Activated CD4-positive, alpha-beta memory T cell treated with anti-CD3 and anti-CD28 coated beads, Interleukin-2, amount 10 ng/mL, durations not matched to agents 7 days and 5 days (primary cell): Measurements from ENCODE around the gene VPS16. TPM values are rescaled to one million over a fixed set of nuclear protein-coding genes. Genes with fewer than 3 reads are reported as not detected.
A peak's percentile ranks its signal among the peaks of the same experiment; 100 is the strongest.

ENCODE experiments used
- CTCF ChIA-PET: fragments of 350-600 bp; sonication (Branson Sonifier 250); formaldehyde crosslinking; loops from one replicate; lab custom pipeline; 2021; ENCODE audit warnings: antibody characterized with exemption, inconsistent platforms; lab: Charles Lee
- POLR2A ChIA-PET: fragments of 350-600 bp; sonication (Branson Sonifier 250); formaldehyde crosslinking; loops from one replicate; lab custom pipeline; 2021; ENCODE audit warnings: antibody characterized with exemption; lab: Charles Lee
- DNase-seq: peaks from one replicate; pipeline ENCODE4 v3.0.0-alpha.2; 2020
- H3K27ac Mint-ChIP-seq: one replicate; pipeline ENCODE4 v1.8.0; 2021; ENCODE audit warnings: mild to moderate bottlenecking, mixed read lengths
- H3K27me3 Mint-ChIP-seq: one replicate; pipeline ENCODE4 v1.8.0; 2021; ENCODE audit warnings: mixed read lengths
- H3K36me3 Mint-ChIP-seq: one replicate; pipeline ENCODE4 v1.8.0; 2021; ENCODE audit warnings: low read depth, mixed read lengths
- H3K4me1 Mint-ChIP-seq: one replicate; pipeline ENCODE4 v1.8.0; 2021; ENCODE audit warnings: mixed read lengths
- H3K4me3 Mint-ChIP-seq: one replicate; pipeline ENCODE4 v1.8.0; 2021; ENCODE audit warnings: mild to moderate bottlenecking, mixed read lengths
- H3K9me3 Mint-ChIP-seq: one replicate; pipeline ENCODE4 v1.8.0; 2021; ENCODE audit warnings: mixed read lengths
- total RNA-seq, 2 experiments: library from RNA; stranded (reverse); gene quantifications; one replicate each; pipeline ENCODE4 v1.2.3, GENCODE V29; 2021

Gene VPS16
- total RNA-seq, 2 experiments from 2014 or later, result 49.7 to 53.0 TPM

GRCh38 chr20:2847802-2848201 is 7.3 kb downstream of the VPS16 start:
- Mint-ChIP-seq H3K27me3 (no peaks in the 10 kb centered on the region), H3K4me1 (peaks cover 32% of the 10 kb centered on the region), H3K36me3 (peaks cover 10% of the 10 kb centered on the region), H3K9me3 (no peaks in the 10 kb centered on the region), H3K27ac (no peak overlapping the region), H3K4me3 (no peak overlapping the region)
- no peak for DNase-seq
- POLR2A ChIA-PET, result no interaction called here
- CTCF ChIA-PET, result no interaction called here

- Mint-ChIP-seq H3K4me1 (peaks cover 36% of the 10 kb centered on the region), H3K36me3 (peaks cover 10% of the 10 kb centered on the region), H3K4me3 (no peak overlapping the region), H3K9me3 (no peaks in the 10 kb centered on the region), H3K27ac (no peak overlapping the region), H3K27me3 (no peaks in the 10 kb centered on the region)
- DNase-seq, result no peak
- CTCF ChIA-PET, result interaction anchor here (1.1 to 1.4 kb wide), 3 partner anchors 9 to 136 kb away, joined by 3 to 4 read pairs (median 3); no protein-coding TSS in a partner anchor
- POLR2A ChIA-PET, result interaction anchor here (0.6 to 1.6 kb wide), 3 partner anchors 9 to 86 kb away, joined by 3 to 5 read pairs (median 3); partner anchors contain the start of genes PCED1A and VPS16
Observed at GRCh38 chr20:2849529-2849928, 9.0 kb downstream of the VPS16 start.

GRCh38 chr20:2851086-2851485 is 10.5 kb downstream of the VPS16 start:
- no peak for DNase-seq
- H3K36me3 Mint-ChIP-seq, result peaks cover 10% of the 10 kb centered on the region
- POLR2A ChIA-PET, result interaction anchor here (0.8 to 1.5 kb wide), 3 partner anchors 8 to 227 kb away, joined by 3 to 5 read pairs (median 4); partner anchors contain the start of gene PTPRA
- H3K4me1 Mint-ChIP-seq, result peaks cover 26% of the 10 kb centered on the region
- H3K27ac Mint-ChIP-seq, result peak overlapping the region; percentile 57
- H3K9me3 Mint-ChIP-seq, result no peaks in the 10 kb centered on the region
- CTCF ChIA-PET, result interaction anchor here (0.8 to 1.3 kb wide), 3 partner anchors 15 to 138 kb away, joined by 3 to 8 read pairs (median 4); no protein-coding TSS in a partner anchor
- H3K27me3 Mint-ChIP-seq, result no peaks in the 10 kb centered on the region
- H3K4me3 Mint-ChIP-seq, result no peak overlapping the region

GRCh38 chr20:2858591-2858990 is 18.0 kb downstream of the VPS16 start:
- POLR2A ChIA-PET, result interaction anchor here (0.9 to 1.0 kb wide), 2 partner anchors 9 to 20 kb away, joined by 3 read pairs; no protein-coding TSS in a partner anchor
- Mint-ChIP-seq H3K9me3 (no peaks in the 10 kb centered on the region), H3K4me3 (no peak overlapping the region), H3K4me1 (peaks cover 5% of the 10 kb centered on the region), H3K27ac (no peak overlapping the region), H3K36me3 (peaks cover 14% of the 10 kb centered on the region), H3K27me3 (no peaks in the 10 kb centered on the region)
- CTCF ChIA-PET, result interaction anchor here (0.8 to 1.1 kb wide), 2 partner anchors 10 to 14 kb away, joined by 3 read pairs; no protein-coding TSS in a partner anchor
- no peak for DNase-seq

- CTCF ChIA-PET, result interaction anchor here (1.1 kb wide), 1 partner anchor 11 kb away, joined by 3 read pairs; no protein-coding TSS in a partner anchor
- H3K4me3 Mint-ChIP-seq, result no peak overlapping the region
- H3K27ac Mint-ChIP-seq, result no peak overlapping the region
- POLR2A ChIA-PET, result interaction anchor here (0.9 to 1.1 kb wide), 3 partner anchors 9 to 19 kb away, joined by 3 read pairs; no protein-coding TSS in a partner anchor
- H3K36me3 Mint-ChIP-seq, result peaks cover 18% of the 10 kb centered on the region
- H3K9me3 Mint-ChIP-seq, result no peaks in the 10 kb centered on the region
- no peak for DNase-seq
- no peaks in the 10 kb centered on the region for H3K27me3 Mint-ChIP-seq
- H3K4me1 Mint-ChIP-seq, result peaks cover 3% of the 10 kb centered on the region
Observed at GRCh38 chr20:2859330-2860121, 19.0 kb downstream of the VPS16 start.

- POLR2A ChIA-PET, result interaction anchor here (1.0 kb wide), 1 partner anchor 8 kb away, joined by 5 read pairs; the partner anchor contains the start of gene PTPRA
Observed at GRCh38 chr20:2864626-2865025, 24.1 kb downstream of the VPS16 start.

GRCh38 chr20:2865101-2865500 is 24.6 kb downstream of the VPS16 start:
- H3K36me3 Mint-ChIP-seq, result peaks cover 26% of the 10 kb centered on the region
- H3K4me3 Mint-ChIP-seq, result no peak overlapping the region
- POLR2A ChIA-PET, result no interaction called here
- CTCF ChIA-PET, result no interaction called here
- H3K9me3 Mint-ChIP-seq, result no peaks in the 10 kb centered on the region
- H3K4me1 Mint-ChIP-seq, result peaks cover 5% of the 10 kb centered on the region
- no peaks in the 10 kb centered on the region for H3K27me3 Mint-ChIP-seq
- H3K27ac Mint-ChIP-seq, result no peak overlapping the region
- DNase-seq, result no peak

More at GRCh38 chr20:2864626-2865025, 24.1 kb downstream of the VPS16 start:
- Mint-ChIP-seq H3K9me3 (no peaks in the 10 kb centered on the region), H3K27ac (no peak overlapping the region), H3K4me3 (no peak overlapping the region), H3K27me3 (no peaks in the 10 kb centered on the region), H3K4me1 (peaks cover 5% of the 10 kb centered on the region), H3K36me3 (peaks cover 26% of the 10 kb centered on the region)
- CTCF ChIA-PET, result no interaction called here
- no peak for DNase-seq

GRCh38 chr20:2865630-2866029 is 25.1 kb downstream of the VPS16 start:
- H3K9me3 Mint-ChIP-seq, result no peaks in the 10 kb centered on the region
- peaks cover 26% of the 10 kb centered on the region for H3K36me3 Mint-ChIP-seq
- no peaks in the 10 kb centered on the region for H3K27me3 Mint-ChIP-seq
- CTCF ChIA-PET, result no interaction called here
- no peak overlapping the region for H3K4me3 Mint-ChIP-seq
- no peak overlapping the region for H3K27ac Mint-ChIP-seq
- POLR2A ChIA-PET, result no interaction called here
- peaks cover 9% of the 10 kb centered on the region for H3K4me1 Mint-ChIP-seq
- no peak for DNase-seq

GRCh38 chr20:2866236-2866635 is 25.7 kb downstream of the VPS16 start:
- Mint-ChIP-seq H3K4me3 (no peak overlapping the region), H3K36me3 (peaks cover 22% of the 10 kb centered on the region)
- DNase-seq, result no peak

GRCh38 chr20:2867081-2867864 is 26.7 kb downstream of the VPS16 start:
- no peaks in the 10 kb centered on the region for H3K9me3 Mint-ChIP-seq
- peaks cover 21% of the 10 kb centered on the region for H3K4me1 Mint-ChIP-seq
- ChIA-PET CTCF (no interaction called here), POLR2A (no interaction called here)
- H3K36me3 Mint-ChIP-seq, result peaks cover 15% of the 10 kb centered on the region
- no peak overlapping the region for H3K27ac Mint-ChIP-seq
- no peaks in the 10 kb centered on the region for H3K27me3 Mint-ChIP-seq
- no peak overlapping the region for H3K4me3 Mint-ChIP-seq
- no peak for DNase-seq

More at GRCh38 chr20:2866236-2866635, 25.7 kb downstream of the VPS16 start:
- no peak overlapping the region for H3K27ac Mint-ChIP-seq
- H3K4me1 Mint-ChIP-seq, result peaks cover 15% of the 10 kb centered on the region
- H3K27me3 Mint-ChIP-seq, result no peaks in the 10 kb centered on the region
- POLR2A ChIA-PET, result no interaction called here
- no peaks in the 10 kb centered on the region for H3K9me3 Mint-ChIP-seq
- CTCF ChIA-PET, result interaction anchor here (0.7 kb wide), 1 partner anchor 16 kb away, joined by 3 read pairs; no protein-coding TSS in a partner anchor

GRCh38 chr20:2869381-2869780 is 28.8 kb downstream of the VPS16 start:
- no peak for DNase-seq
- H3K4me3 Mint-ChIP-seq, result no peak overlapping the region
- H3K9me3 Mint-ChIP-seq, result no peaks in the 10 kb centered on the region
- H3K27me3 Mint-ChIP-seq, result no peaks in the 10 kb centered on the region
- H3K27ac Mint-ChIP-seq, result no peak overlapping the region
- CTCF ChIA-PET, result interaction anchor here (0.6 kb wide), 1 partner anchor 113 kb away, joined by 3 read pairs; no protein-coding TSS in a partner anchor
- peaks cover 26% of the 10 kb centered on the region for H3K4me1 Mint-ChIP-seq
- POLR2A ChIA-PET, result interaction anchor here (1.3 kb wide), 1 partner anchor 10 kb away, joined by 3 read pairs; no protein-coding TSS in a partner anchor
- H3K36me3 Mint-ChIP-seq, result peaks cover 14% of the 10 kb centered on the region

GRCh38 chr20:2871111-2871465 is 30.5 kb downstream of the VPS16 start:
- no peaks in the 10 kb centered on the region for H3K27me3 Mint-ChIP-seq
- peaks cover 13% of the 10 kb centered on the region for H3K36me3 Mint-ChIP-seq
- H3K4me3 Mint-ChIP-seq, result peak overlapping the region; percentile 12
- H3K9me3 Mint-ChIP-seq, result no peaks in the 10 kb centered on the region
- ChIA-PET CTCF (no interaction called here), POLR2A (interaction anchor here (1.2 to 1.3 kb wide), 2 partner anchors 30 to 168 kb away, joined by 3 read pairs; partner anchors contain the start of gene VPS16)
- no peak for DNase-seq
- no peak overlapping the region for H3K27ac Mint-ChIP-seq
- peaks cover 43% of the 10 kb centered on the region for H3K4me1 Mint-ChIP-seq
